ENCODE results near the gene CDC14B. TPM values are rescaled to one million over a fixed set of nuclear protein-coding genes. Genes with fewer than 3 reads are reported as not detected.
"Not testable (repeated sequence)": the region's sequence is repeated elsewhere in the genome, so short reads cannot be mapped to it uniquely, and the experiment has no call there.

Gene CDC14B
- total RNA-seq = 10 to 100 TPM; 11.7 to 13.9 TPM

DNA sequence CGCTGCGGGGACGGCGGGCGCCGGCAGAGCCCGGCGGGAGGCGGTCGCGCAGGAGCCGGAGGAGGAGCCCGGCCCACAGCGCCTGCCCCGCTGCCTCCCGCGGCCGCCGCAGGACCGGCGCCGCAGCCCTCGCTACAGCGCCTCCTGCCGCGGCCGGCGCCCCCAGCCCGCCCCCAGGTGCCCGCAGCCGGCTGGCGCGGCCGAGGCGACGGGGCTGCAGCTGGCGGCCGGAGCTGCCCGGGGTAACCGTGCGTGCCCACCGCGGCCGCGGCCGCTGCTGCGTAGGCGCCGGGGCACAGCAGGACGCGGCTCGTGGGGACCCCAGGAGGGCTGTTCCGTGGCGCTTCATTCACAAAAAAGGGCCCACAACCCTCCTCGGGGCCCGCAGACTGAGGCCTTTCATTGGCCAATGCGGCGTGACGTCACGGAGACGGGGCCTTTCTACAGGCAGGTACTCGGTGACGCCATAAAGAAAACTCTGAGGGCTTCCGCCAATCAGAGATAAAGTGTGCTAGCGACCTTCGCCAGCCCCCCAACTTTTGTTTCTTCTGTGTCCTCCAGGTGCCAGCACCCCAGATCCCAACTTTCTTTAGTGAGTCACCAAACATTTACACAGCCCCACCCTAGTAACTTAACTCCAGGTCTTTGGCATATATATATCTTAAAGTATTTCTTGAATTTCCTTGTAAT, at the start of gene CDC14B:
Gene CDC14B, minus strand, starts transcription at position 353 of the 690 bp plus-strand sequence. CDS start 465 bp downstream, outside the sequence.
- ATAC-seq (replicated peaks in 1 of 2) (peak; percentile 85 to 88), DNase-seq (peak; percentile 79 to 84)
- H3K4me3 Mint-ChIP-seq = peak within 1 kb of the TSS; percentile 73 to 79
- peaks cover 0 to 2% of the 10 kb centered on the region in 2 donors for H3K36me3 Mint-ChIP-seq (ENCODE audit: insufficient read depth in 2 of 2)
- peaks cover 42% of the 10 kb centered on the region for H3K27me3 Mint-ChIP-seq (ENCODE audit: low read depth)
- H3K4me1 Mint-ChIP-seq (ENCODE audit: low read depth) = peaks cover 11% of the 10 kb centered on the region
- H3K9me3 Mint-ChIP-seq = no peaks in the 10 kb centered on the region
- peak within 1 kb of the TSS; percentile 31 for H3K27ac Mint-ChIP-seq

DNA sequence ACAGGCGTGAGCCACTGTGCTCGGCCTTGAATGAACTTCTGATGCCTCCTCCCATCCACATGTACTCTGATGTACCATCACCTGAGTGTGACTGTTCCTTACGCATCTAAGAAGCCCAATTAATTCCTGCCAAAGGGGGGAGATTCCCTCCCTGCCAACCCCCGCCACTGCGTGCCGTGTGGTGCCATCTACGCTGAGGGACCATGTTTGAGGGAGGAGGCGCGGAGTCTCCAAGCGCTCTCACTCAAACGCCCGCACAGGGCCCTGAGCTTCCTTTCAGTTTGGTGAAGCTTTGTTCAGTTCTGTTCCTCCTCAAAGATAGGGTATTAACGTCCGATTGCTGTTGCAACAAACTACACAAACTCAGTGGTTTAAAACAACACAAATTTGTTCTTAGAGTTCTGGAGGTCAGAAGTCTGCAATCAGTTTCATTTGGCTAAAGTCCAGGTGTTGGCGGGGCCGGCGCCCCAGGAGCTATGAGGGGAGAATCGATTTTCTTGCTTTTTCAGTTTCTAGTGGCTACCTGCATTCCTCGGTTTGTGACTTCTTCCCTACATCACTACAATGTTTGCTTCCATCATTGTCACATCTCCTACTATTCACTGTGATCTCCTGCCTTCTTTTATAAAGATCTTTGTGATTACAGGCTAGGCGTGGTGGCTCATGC, 49.4 kb upstream of the CDC14B start:
- Mint-ChIP-seq H3K4me3 (no peak overlapping the region), H3K27me3 (ENCODE audit: low read depth) (peaks cover 5% of the 10 kb centered on the region), H3K36me3 (ENCODE audit: insufficient read depth in 2 of 2) (peaks cover 0 to 1% of the 10 kb centered on the region in 2 donors), H3K27ac (no peak overlapping the region), H3K9me3 (no peaks in the 10 kb centered on the region), H3K4me1 (ENCODE audit: low read depth) (no peaks in the 10 kb centered on the region)
- DNase-seq (no peak), ATAC-seq (replicated peaks in 1 of 2) (no peak)

DNA sequence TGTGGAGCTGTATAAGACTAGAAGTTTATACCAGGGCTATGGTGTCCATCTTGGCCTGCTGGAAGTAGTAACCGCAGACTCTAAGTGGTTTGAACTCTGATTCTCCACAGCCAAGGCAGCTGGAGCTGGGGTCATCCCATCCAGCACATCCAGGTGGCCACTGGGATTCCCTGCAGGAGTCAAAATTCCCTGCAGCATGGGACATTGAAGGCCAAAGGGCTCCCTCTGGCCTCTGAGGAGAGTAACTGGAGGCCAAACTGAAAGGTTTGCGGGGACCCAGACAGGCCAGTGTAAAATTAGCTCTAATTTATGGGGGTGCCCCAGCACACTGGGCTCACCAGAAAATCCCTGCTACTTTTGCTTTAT, 47.7 kb upstream of the CDC14B start:
- Mint-ChIP-seq H3K36me3 (ENCODE audit: insufficient read depth in 2 of 2) (no peaks in the 10 kb centered on the region), H3K27ac (no peak overlapping the region), H3K27me3 (ENCODE audit: low read depth) (peaks cover 6% of the 10 kb centered on the region), H3K9me3 (no peaks in the 10 kb centered on the region), H3K4me1 (ENCODE audit: low read depth) (no peaks in the 10 kb centered on the region), H3K4me3 (no peak overlapping the region)
- ATAC-seq (replicated peaks in 1 of 2) (no peak), DNase-seq (no peak)

DNA sequence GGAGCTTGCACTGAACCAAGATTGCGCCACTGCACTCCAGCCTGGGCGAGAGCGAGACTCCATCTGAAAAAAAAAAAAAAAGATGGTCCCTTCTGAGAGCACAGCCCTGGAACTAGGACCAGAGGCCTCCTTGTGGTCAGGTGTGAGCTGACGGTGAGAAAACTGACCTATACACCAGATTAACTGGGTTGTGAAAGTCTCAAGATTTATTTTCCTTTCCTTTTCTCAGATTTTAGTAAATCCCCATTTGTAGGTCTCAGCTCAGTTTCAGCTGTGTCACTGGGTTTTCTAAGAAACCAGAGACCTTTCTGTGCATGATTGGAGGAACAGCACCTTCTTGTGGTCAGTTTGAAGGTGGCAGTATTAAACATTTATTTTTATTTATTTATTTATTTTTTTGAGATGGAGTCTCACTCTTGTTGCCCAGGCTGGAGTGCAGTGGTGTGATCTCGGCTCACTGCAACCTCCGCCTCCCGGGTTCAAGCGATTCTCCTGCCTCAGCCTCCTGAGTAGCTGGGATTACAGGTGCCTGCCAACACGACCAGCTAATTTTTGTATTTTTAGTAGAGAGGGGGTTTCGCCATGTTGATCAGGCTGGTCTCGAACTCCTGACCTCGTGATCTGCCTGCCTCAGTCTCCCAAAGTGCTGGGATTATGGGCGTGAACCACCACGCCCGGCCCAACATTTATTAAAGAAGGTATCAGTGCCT, 47.2 kb upstream of the CDC14B start:
- H3K9me3 Mint-ChIP-seq; H3K4me3 Mint-ChIP-seq; H3K36me3 Mint-ChIP-seq (ENCODE audit: insufficient read depth in 2 of 2); H3K4me1 Mint-ChIP-seq (ENCODE audit: low read depth); H3K27ac Mint-ChIP-seq; H3K27me3 Mint-ChIP-seq (ENCODE audit: low read depth): not testable (repeated sequence)
- DNase-seq (peak; percentile 10 to 12), ATAC-seq (replicated peaks in 1 of 2) (peak; percentile 44 to 70)

DNA sequence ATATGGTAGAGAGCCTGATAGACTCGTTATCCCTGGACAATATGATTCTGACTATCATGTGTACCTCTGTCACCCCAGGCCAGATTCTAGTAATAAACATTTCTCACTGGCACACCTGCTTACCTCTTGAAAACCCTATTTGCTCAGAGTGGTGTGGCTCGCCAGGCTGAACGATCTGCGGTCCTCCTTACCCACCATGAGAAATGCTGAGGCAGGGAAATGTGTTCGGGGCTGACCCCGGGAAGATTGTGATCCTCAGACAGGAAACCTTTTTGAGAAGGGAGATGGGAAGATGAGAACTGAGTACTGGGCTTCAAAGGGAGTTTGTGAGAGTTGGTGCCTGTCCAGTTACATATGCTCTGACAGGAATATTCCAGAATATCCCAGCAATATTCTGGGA, 46.1 kb upstream of the CDC14B start:
- Mint-ChIP-seq H3K4me3 (no peak overlapping the region), H3K36me3 (ENCODE audit: insufficient read depth in 2 of 2) (no peaks in the 10 kb centered on the region), H3K27me3 (ENCODE audit: low read depth) (peaks cover 8% of the 10 kb centered on the region), H3K27ac (no peak overlapping the region), H3K9me3 (no peaks in the 10 kb centered on the region), H3K4me1 (ENCODE audit: low read depth) (no peaks in the 10 kb centered on the region)
- DNase-seq = no peak
- ATAC-seq (replicated peaks in 1 of 2) = no peak

DNA sequence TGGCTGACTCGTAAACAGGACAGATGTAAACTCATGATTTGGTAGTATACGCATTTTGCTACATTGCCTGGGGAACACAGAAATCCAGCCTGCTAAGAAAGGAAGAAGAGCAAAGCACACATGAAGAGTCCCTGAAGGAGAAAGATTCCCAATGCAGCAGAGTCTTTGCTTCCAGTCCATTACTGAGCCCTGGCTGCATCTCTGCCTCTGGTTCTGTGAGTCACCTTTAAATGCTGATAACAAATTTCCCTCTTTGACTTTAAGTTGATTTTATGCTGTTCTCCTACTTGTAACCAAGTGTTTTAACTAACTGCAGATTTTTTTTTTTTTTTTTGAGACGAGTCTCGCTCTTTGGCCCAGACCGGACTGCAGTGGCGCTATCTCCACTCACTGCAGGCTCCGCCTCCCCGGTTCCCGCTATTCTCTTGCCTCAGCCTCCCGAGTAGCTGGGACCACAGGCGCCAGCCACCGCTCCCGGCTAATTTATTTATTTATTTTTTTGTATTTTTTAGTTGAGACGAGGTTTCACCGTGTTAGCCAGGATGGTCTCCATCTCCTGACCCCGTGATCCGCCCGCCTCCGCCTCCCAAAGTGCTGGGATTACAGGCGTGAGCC, 44.0 kb upstream of the CDC14B start:
- Mint-ChIP-seq H3K4me1 (ENCODE audit: low read depth) (no peaks in the 10 kb centered on the region), H3K36me3 (ENCODE audit: insufficient read depth in 2 of 2) (no peaks in the 10 kb centered on the region), H3K27ac (no peak overlapping the region), H3K9me3 (no peaks in the 10 kb centered on the region), H3K27me3 (ENCODE audit: low read depth) (peaks cover 8% of the 10 kb centered on the region), H3K4me3 (no peak overlapping the region)
- no peak for DNase-seq
- ATAC-seq (replicated peaks in 1 of 2) = no peak

DNA sequence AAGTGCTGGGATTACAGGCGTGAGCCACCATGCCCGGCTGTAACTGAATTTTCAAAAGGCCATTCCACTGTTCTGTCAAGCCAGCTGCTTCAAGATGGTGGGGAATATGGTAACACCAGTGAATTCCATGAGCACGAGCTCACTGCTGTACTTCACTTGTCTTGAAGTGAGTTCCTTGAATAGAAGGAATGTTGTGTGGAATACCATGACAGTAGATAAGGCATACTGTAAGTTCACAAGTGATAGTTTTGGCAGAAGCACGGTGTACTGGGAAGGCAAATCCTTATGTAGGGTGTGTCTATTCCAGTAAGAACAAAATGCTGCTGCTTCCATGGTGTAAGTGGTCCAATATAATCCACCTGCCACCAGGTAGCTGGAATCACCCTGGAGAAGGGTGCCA, 42.1 kb upstream of the CDC14B start:
- DNase-seq (no peak), ATAC-seq (replicated peaks in 1 of 2) (no peak)
- Mint-ChIP-seq H3K27me3 (ENCODE audit: low read depth) (peaks cover 14% of the 10 kb centered on the region), H3K4me1 (ENCODE audit: low read depth) (no peaks in the 10 kb centered on the region), H3K4me3 (no peak overlapping the region), H3K27ac (no peak overlapping the region), H3K36me3 (ENCODE audit: insufficient read depth in 2 of 2) (no peaks in the 10 kb centered on the region), H3K9me3 (no peaks in the 10 kb centered on the region)

DNA sequence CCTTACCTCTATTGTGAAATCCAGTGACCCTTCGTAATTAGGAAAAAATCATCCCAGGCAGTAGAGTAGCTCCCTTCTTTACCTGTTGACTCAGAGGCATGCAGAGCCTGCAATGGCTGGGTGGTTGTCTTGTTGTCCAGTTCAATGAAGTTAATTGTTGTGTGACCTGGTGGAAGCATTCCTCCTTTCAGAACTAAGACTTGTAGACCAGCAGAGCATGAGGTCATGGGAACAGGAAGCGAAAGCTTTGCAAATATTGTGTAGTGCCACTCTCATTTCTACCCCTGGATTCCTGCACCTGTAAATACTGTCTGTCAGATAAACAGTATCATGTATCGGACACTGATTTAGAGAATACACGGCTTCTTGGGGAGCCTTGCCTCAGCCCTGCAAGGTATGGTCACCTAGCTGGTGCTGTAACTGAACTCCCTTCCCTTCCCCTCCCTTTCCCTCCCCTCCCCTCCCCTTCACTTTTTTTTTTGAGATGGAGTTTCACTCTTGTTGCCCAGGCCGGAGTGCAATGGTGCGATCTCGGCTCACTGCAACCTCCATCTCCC, 41.1 kb upstream of the CDC14B start:
- Mint-ChIP-seq H3K27ac (no peak overlapping the region), H3K9me3 (no peaks in the 10 kb centered on the region), H3K27me3 (ENCODE audit: low read depth) (peaks cover 14% of the 10 kb centered on the region), H3K4me3 (no peak overlapping the region), H3K4me1 (ENCODE audit: low read depth) (peaks cover 7% of the 10 kb centered on the region), H3K36me3 (ENCODE audit: insufficient read depth in 2 of 2) (no peaks in the 10 kb centered on the region)
- DNase-seq = no peak
- no peak for ATAC-seq (replicated peaks in 1 of 2)

DNA sequence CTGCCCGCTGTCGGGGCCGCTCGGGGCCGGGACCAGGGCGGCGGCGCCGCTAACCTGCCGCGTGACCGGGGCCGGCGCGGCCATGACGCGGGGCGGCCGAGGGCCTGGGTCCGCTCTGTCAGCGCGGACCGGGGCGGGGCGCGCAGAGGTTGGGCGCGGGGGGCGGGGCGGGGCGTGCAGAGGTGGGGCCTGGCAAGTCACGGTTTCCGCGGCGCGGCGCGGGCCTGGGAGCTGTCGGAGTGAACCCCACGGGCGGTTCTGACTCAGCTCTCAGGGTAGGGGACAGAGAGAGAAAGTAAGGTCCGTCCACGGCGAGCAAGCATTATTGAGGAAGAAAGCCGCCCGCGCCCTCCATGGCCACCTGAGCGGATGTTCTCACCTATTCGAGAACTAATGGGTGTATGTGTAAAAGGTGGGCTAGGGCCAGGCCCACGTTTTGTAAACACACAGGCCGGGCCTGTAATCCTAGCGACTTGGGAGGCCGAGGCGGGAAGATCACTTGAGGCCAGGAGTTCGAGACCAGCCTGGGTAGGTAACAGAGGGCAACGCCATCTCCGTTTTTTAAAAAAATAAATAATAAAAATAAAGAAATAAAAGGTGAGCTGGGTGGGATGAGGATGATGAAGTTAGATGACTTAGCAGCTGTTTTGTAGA, 35.7 kb upstream of the CDC14B start, which contains the start of gene PRXL2C:
Gene PRXL2C, minus strand, starts transcription at position 120 of the 654 bp plus-strand sequence. Its CDS starts 36 bp downstream, at position 84.
- H3K27ac Mint-ChIP-seq = peak within 1 kb of the TSS; percentile 85
- peak within 1 kb of the TSS; percentile 94 to 95 for H3K4me3 Mint-ChIP-seq
- H3K36me3 Mint-ChIP-seq (ENCODE audit: insufficient read depth in 2 of 2) = peaks cover 2 to 4% of the 10 kb centered on the region in 2 donors
- ATAC-seq (replicated peaks in 1 of 2) (peak; percentile 92), DNase-seq (peak; percentile 87 to 88)
- H3K9me3 Mint-ChIP-seq = no peaks in the 10 kb centered on the region
- H3K27me3 Mint-ChIP-seq (ENCODE audit: low read depth) = peaks cover 6% of the 10 kb centered on the region
- H3K4me1 Mint-ChIP-seq (ENCODE audit: low read depth) = peaks cover 20% of the 10 kb centered on the region

DNA sequence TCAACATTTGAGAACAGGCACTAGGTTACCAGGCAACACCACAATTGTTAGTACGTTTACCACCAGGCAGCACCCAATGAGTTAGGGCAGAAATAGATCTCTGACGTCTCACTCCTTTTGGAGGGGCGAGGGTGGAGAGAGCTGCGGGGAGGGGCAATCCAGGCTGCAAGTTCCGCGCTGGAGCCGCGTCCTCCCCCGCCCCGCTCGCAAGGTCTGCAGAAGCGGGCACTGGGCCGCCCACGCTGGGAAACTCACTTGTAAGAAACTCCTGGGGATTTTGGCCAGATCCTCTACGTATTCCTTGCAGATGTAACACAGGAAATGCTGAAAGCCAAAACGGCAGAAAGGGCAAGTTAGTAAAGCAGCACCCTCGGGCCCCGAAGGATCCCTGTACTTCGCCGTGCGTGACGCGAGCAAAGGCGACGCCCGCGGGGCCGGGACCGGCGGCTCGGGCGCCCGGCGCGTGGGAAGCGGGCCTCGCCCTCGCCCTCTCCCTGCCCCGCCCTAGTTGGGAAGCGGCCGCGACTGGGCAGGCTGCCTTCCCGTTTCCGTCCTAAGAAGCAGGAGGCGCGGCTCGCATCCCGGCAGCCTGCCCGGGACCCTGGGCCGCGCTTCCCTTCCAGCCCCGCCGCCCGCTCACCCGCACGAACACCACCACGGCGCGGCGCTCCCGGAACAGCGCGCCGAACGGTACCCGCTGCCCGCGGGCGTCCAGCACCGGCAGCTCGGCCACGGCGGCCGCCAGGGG, 35.0 kb upstream of the CDC14B start:
- H3K27me3 Mint-ChIP-seq (ENCODE audit: low read depth) = peaks cover 6% of the 10 kb centered on the region
- H3K4me1 Mint-ChIP-seq (ENCODE audit: low read depth) = peaks cover 20% of the 10 kb centered on the region
- peak overlapping the region; percentile 50 for H3K27ac Mint-ChIP-seq
- DNase-seq (peak; percentile 66 to 72), ATAC-seq (replicated peaks in 1 of 2) (peak; percentile 67 to 69)
- peak overlapping the region; percentile 94 to 95 for H3K4me3 Mint-ChIP-seq
- peaks cover 2 to 5% of the 10 kb centered on the region in 2 donors for H3K36me3 Mint-ChIP-seq (ENCODE audit: insufficient read depth in 2 of 2)
- H3K9me3 Mint-ChIP-seq = no peaks in the 10 kb centered on the region

DNA sequence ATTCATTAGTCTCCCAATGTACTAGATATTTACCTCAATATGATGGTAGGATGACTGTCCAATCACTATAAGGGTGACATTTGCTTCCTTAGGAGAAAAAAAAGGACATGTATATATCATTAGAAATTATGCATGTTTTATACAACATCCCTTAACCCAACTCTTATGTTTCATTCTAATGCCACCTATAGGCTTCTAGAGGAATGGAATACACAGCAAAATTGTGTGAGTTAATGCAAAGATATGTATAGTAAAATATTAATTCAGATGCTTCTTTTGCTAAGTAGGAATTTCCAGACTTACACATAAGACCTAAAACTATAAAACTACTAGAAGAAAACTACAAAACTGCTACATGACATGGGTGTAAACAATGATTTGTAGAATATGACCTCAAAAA, 32.0 kb upstream of the CDC14B start:
- H3K27ac Mint-ChIP-seq = no peak overlapping the region
- H3K36me3 Mint-ChIP-seq (ENCODE audit: insufficient read depth in 2 of 2) = peaks cover 2 to 9% of the 10 kb centered on the region in 2 donors
- no peaks in the 10 kb centered on the region for H3K27me3 Mint-ChIP-seq (ENCODE audit: low read depth)
- no peak for DNase-seq
- peaks cover 20% of the 10 kb centered on the region for H3K4me1 Mint-ChIP-seq (ENCODE audit: low read depth)
- no peaks in the 10 kb centered on the region for H3K9me3 Mint-ChIP-seq
- no peak overlapping the region for H3K4me3 Mint-ChIP-seq
- no peak for ATAC-seq (replicated peaks in 1 of 2)

All from activated T-cell treated with anti-CD3 and anti-CD28 coated beads, Interleukin-2, amount 50 U/mL, for 72 hours (primary cell).